Ureter (tissue), 1 donor: Measurements from ENCODE around the gene PRTN3. TPM values are rescaled to one million over a fixed set of nuclear protein-coding genes. Genes with fewer than 3 reads are reported as not detected.
A peak's percentile ranks its signal among the peaks of the same experiment; 100 is the strongest.

Experiments
- DNase-seq: peaks from one replicate; pipeline ENCODE4 v3.0.0-alpha.2; 2020; ENCODE audit warnings: low spot score
- total RNA-seq: library from RNA; stranded (reverse); gene quantifications from one replicate; pipeline ENCODE4 v1.2.4, GENCODE V29; 2023
- donor health status: DM: yes; HTN: yes; CAD: no.

Gene PRTN3, protein sequence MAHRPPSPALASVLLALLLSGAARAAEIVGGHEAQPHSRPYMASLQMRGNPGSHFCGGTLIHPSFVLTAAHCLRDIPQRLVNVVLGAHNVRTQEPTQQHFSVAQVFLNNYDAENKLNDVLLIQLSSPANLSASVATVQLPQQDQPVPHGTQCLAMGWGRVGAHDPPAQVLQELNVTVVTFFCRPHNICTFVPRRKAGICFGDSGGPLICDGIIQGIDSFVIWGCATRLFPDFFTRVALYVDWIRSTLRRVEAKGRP
- not detected for total RNA-seq

DNA sequence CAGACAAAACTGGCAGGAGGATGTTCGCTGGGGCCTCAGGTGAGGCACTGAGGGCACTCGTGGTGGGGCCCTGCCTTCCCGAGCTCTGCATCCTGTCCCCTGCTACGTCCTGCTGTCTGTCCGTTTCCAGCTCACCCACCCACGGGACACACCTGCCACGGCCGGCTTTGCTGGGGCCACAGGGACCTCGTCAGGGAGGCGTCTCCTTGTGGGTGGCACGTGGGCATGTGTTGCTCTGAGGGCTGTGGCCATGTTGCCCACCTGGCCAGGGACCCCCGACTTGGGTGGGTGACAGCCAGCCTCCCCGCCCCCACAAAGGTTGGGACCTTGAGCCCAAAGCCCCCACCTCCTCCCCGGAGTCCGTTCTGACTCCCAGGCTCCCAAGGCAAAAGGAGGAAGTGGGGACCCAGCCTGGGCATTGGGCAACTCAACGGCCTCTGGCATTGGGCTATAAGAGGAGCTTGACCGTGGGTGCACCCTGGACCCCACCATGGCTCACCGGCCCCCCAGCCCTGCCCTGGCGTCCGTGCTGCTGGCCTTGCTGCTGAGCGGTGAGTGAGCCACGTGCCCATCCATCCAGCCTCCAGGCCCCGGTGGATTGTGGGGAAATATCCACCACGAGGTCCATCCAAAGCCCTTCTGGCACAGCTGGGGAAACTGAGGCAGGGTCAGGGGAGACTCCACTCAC lies at the start of gene PRTN3:
PRTN3 (plus strand) TSS at position 481 of the 688 bp plus-strand sequence; CDS start at position 491, 10 bp downstream.
- DNase-seq = no peak

DNA sequence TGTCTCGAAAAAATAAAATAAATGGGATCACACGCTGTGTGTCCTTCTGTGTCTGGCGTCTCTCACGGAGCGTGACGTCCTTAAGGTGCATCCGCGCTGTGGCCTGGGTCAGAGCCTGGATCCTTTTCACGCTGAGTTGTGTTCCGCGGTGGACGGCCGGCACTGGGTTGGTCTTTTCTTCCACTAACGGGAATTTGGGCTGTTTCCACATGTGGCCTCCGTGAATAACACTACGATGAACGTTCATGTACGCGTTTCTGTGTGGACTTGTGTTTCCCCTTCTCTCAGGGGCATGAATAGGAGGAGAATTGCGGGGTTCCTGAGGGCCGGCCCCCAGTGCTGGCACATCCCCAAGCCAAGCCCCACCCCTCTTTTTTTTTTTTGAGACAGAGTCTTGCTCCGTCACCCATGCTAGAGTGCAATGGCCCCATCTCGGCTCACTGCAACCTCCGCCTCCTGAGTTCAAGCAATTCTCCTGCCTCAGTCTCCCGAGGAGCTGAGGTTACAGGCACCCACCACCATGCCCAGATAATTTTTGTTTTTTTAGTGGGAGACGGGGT lies 49.7 kb upstream of the PRTN3 start:
- no peak for DNase-seq

DNA sequence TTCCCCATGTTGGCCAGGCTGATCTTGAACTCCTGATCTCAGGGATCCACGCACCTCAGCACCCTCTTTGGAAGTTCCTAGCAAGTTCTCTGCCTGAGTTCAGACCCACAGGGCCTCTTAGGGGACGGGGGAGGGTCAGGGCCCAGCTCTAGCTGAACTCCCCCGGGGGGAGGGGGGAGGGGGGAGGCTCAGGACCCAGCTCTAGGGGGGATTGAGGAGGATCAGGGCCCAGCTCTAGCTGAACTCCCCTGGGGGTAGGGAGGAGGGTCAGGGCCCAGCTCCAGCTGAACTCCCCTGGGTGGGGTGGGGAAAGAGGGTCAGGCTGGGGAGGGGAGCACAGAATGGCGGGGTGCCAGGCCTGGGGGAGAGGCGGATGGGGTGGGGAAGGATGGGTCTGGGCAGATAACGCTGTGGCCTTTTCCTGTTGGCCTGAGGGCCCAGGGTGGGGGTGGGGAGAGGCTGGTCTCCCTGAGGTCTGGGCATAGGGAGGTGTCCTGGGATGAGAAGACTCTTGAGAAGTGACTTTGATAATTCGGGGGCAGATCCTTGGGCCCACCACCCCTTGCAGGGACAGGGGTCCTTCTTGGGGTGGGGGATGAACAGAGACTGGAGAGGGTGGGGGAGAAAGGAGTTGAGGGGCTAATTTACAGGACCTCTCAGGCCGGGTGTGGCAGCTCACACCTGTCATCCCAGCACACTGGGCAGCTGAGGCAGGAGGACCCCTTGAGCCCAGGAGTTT lies 49.1 kb upstream of the PRTN3 start:
- no peak for DNase-seq

DNA sequence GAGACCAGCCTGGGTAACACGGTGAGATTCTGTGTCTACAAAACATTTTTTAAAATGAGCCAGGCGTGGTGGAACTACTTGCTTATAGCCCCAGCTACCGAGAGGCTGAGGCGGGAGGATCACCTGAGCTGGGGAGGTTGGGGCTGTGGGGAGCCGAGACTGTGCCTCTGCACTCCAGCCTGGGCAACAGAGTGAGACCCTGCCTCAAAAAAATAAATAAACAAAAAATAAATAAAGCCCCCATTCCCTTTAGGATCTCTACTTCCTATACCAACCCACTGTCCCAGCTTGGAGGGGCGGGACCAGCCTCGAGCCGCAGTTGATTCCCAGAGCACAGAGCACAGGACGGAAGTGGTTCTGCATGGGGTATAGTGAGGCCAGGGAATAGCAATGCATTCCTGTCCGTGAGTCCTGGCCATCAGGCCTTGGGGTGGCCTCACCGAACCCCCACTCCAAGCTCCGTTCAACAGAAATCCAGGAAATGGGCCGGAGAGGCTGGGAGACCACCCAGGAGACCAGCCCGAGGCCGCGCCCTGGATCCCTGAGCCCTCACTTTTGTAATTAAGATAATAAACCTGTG lies 48.4 kb upstream of the PRTN3 start:
- no peak for DNase-seq

DNA sequence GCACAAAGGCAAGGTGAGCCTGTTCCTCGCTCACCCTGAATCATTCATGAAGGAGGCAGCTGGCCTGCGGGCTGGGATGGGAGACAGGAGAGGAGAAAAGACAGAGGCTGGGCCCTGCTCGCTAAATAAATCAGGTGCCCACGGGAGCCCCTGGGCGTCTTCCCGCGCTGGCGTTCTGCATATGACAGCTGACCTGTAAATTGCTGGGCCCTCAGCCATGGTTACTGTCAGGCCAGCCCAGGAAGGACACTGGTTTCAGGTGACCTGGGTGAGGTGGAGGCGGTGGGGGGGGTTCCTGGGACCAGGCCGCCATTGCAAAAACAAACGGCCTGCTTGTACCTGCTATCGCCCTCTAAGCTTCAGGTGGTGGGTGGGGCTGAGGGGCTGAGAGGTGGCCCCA lies 47.0 kb upstream of the PRTN3 start:
- no peak for DNase-seq

DNA sequence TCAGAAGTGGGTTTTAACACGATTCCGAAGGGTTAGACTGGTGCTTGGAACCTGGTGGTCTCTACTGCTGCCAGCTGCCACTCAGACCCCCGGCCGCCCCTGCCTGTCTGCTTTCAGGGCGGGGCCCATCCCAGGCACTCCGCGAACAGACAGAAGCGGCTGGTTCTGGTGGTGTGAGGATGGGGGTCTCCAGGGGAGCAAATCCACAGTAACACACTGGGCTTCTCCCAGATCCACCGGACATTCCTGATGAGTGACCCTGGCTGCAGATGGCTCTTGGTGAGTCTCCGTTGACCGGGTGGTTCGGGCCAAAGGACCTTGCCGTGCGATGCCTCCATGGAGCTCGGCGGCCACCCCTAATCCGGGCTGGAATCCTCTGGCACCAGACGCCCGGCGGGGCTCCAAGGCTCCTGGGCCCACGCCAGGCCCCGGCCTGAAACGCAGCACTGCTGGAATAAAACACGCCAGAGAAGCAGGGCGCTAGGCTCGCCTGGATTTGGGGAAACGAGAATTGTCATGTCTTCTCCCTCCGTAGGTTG lies 45.7 kb upstream of the PRTN3 start:
- no peak for DNase-seq

DNA sequence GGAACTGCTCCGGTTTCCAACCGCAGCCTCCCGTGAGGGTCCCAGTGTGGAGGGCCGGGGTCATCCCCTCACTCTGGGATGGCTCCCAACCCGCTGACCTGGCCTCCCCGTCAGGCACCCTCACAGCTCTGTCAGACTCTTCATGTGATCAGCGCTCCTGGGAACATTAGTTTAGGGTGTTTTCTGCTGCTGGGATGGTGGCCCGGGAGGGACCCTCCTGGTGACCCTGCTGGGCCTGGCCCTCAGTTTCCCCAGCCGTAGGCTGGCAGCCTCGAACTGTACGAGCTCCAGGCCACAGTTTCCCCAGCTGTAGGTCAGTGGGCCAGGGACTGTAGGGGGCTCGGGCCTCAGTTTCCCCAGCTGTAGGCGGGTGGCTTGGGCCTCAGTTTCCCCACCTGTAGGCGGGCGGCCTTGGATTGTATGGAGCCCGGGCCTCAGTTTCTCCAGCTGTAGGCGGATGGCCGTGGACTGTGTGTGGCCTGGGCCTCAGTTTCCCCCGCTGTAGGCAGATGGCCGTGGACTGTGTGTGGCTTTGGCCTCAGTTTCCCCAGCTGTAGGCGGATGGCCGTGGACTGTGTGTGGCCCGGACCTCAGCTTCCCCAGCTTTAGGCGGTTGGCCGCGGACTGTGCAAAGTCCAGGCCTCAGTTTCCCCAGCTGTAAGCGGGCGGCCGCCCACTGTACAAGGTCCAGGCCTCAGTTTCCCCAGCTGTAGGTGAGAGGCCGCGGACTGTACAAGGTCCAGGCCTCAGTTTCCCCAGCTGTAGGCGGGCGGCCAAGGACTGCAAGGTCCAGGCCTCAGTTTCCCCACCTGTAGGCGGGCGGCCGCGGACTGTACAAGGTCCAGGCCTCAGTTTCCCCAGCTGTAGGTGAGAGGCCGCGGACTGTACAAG lies 44.9 kb upstream of the PRTN3 start:
- no peak for DNase-seq

DNA sequence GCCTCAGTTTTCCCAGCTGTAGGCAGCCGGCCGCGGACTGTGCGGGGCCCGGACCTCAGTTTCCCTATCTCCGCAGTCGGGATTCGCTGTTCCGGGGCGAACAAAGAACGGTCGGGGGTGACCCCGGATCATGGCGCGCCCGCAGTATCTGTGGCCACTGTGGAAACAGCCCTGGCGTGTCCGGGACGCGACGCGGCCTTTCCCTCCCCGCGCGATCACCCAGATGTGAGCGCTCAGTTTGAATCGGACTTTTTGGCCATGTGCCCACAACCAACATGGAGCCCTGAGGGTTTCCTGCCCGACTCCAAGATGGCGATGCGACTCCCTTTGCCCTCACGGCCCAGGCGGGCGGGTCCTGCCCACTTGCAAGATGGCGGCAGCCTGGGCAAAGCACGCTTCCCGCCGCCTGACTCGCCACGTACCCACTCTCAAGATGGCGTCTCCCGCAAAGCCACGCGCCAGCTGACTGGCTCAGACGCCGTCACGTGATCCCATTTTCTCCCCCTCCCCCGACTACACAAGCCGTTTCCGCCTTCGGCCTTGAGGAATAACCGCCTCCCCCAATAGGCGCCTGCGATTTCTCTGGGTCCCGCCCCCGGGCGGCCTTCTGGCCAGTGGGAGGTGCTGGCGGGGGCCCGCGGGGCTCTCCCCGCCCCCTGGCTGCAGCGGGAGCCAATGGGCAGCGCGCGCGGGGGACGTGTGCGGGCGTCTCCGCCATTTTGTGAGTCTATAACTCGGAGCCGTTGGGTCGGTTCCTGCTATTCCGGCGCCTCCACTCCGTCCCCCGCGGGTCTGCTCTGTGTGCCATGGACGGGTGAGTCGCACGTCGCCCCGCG lies 43.9 kb upstream of the PRTN3 start, which contains the start of gene PTBP1:
PTBP1 (plus strand) TSS at position 761 of the 836 bp plus-strand sequence; CDS start at position 807, 46 bp downstream.
- DNase-seq = peak; percentile 100

DNA sequence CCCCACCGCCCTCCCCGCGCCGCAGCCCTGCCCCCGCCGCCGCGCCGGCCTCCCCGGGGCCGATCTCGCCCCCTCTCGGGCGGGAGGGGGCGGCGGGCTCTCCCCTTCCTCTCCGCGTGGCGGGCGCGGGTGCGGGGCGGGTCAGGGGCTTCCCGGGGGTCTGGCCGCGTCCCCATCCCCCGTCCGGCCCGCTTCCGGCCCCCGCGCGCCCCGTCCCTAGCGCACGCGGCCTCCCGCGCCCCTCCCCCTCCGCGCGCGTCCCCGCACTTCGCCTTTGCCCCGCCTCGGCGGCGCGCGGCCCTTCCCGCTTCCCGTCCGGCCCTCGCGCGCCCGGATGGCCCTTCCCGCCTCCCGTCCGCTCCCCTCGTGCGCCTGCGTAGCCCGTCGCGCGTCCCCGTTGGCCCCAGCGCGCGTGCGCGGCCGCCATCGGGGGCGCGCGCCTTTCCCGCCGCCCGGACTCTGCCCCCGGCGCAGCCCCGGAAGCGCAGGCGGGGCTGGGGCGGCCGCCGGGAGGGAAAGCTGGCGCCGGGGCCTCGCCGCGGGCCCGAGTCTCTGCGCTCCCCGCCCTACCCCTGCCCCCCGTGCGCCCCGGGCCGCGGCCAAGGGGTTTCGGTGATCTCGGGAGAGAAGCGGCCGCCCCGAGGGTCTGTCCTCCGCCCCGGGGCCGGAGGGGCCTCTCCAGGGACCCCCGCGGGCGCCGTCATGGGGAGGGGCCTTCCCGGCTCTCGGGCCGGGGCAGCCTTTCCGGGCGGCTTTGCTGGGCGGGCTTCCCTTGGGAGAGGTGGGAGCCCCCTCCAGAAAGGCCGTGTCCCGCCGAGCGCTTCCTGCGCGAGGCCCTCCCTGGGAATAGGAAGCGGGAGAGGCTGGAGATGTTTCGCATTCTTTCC lies 43.0 kb upstream of the PRTN3 start:
- peak; percentile 92 for DNase-seq

DNA sequence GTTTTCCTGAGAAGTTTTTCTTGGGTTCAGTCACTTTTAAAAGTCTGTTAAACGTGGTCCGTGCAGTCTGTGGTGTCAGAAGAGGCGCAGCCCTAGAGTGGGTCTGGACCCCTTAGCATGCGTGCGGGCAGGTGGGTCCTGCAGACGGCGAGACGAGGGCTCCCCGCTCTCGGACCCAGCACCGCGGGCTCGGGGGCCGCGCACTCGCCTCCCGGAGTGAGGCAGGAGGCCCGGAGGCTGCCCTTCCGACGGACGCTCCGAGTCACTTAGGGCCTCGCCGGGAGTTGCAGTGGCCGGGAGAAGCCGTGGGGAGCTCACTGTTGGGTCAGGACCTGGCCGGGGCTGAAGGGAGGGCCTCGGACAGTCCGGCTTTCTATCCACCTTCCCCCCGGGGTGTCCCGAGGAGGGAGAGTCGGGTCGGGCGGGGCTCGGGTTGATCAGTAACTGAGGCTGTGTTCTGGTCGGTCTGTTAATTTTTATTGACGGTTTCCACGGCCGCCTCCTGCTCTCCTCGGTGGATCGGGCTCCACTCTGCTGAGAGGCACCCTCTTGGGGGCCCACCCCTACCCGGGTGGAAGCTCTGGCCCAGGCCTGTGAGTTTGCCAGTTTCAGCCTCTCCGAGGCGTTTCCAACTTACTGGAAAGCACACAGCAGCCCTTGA lies 42.3 kb upstream of the PRTN3 start:
- no peak for DNase-seq

DNA sequence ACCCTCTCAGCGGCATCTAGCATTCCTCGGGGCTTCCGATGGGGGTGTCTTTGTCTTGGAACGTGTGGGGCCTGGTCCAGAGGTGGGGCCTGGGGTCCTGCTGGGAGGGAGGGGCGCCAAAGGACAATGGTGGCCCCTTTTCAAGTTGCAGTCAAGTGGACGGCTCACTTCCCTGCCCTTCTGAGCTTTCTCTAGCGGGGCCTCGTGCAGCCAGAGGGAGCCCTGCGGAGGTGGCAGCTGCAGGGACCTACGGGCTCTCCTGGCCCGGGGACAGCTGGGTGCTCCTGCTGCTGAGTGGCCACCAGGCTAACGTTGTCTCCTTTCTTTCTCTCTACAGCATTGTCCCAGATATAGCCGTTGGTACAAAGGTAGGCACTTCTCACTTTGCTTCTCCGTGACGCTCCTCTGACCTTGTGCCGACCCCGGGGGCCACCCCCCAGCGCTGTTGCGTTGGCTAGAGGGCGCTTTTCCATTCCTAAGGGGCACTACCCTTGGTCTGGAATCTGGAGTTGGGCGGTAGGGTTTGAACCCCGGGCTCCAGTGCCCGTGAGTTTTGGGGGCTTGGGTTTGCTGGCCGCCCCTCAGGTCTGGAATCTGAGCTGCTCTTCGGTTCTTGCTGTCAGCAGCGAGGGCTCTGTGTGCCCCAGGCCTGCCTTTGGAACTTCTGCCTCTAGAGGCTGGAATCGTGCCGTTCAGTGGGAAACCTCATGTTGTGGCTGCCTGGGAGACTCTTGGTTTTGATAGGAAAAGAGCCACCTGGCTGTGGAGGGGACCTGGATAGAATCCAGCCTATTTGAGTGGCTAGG lies 41.5 kb upstream of the PRTN3 start:
- no peak for DNase-seq

DNA sequence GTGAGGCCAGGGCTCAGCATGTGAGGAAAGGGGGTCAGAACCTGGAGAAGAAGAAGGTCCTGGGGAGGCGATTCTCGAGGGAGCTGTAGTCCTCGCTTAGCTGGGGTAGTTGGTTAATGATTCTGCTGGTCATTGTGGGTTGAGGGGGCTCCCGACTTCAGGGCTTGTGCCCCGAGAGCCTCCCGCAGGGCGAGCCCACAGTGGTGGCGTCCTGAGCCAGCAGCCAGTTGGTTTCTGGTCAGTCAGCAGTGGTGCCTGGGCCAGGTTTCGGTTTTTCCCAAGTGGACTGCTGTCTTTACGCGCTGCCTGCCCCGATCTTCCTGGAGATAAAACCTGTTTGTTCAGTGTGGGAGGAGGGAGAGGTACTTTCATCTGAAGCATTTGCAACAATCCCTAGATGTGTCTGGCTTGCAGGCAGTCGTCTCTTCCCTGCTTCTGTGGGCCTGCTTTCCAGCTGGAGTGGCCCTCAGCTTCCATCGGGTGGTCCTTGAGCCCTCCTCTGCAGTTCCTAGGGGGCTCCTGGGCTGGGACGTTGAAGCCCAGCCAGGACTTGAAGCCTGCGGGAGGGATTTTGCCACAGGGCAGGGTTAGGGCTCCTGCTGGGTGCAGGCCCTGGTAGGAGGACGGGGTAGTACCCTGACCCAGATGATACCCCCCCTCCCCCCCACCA lies 40.3 kb upstream of the PRTN3 start:
- peak; percentile 79 for DNase-seq

DNA sequence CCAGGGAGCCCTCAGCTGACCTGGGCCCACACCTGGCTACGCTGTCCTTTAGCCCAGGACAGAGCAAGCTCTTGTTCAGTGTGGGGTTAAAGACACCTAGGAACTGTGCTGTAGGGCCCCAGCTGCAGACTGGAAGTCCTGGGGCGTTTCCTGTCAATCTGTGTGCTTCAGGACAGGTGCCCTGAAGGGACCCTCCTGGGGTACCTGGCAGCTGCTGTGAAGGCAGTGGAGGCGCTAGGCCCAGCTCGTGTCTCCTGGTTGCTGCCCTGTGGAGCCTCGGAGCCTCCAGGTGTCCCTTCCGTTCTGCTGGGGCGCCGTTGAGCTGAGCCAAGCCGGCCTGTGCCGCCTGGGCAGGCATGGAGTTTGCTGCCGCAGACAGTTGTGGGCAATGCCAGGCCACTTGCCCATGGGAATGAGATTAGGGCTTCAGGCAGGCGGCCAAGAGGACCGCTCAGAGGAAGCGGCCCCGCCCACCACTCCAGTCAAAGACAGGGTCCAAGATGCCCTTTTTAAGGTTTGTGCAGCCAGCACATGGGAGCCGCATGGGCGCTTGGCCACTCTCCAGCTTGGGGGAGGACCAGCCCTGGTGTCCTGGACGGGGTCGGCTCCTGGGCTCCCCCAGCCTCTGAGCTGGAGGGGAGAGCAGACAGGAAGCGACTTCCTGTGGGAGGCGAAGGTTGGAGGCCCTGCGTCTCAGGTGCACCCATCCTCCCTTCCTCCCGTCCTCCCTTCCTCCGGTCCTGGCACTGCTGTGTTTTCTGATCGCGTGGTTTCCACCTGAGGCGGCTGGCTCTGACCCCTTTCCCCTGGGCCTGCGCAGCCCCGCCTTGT lies 39.6 kb upstream of the PRTN3 start:
- no peak for DNase-seq

DNA sequence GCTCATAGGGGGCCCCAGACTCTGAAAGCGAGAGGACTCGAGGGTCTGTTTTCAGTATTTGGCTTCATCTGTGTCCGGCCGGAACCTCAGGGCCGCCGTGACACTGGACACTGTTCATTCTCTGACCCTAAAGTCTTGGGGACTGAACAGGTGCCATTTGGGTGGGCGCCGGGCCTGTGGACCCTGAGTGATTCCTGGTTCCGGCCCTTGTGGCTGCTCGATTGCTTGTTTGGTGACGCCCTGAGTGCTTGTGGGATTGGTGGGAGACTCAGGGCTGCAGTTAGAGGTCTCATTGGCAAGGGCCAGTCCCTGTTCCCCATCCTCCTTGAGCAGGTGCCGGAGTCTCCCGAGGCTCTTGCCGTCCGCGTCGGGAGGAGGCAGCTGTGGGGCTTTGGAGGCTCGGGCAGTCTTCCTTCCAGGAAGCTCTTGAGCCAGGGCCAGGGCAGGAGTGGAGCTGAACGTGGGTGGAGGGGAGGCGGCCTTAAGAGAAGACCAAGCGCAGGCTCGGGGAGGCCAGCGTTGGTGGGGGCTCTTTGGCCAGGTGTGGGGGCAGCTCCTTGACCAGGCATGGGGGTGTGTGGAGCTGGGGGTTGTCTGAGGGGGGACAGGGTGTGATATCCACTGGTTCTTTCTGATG lies 38.8 kb upstream of the PRTN3 start:
- DNase-seq = no peak

DNA sequence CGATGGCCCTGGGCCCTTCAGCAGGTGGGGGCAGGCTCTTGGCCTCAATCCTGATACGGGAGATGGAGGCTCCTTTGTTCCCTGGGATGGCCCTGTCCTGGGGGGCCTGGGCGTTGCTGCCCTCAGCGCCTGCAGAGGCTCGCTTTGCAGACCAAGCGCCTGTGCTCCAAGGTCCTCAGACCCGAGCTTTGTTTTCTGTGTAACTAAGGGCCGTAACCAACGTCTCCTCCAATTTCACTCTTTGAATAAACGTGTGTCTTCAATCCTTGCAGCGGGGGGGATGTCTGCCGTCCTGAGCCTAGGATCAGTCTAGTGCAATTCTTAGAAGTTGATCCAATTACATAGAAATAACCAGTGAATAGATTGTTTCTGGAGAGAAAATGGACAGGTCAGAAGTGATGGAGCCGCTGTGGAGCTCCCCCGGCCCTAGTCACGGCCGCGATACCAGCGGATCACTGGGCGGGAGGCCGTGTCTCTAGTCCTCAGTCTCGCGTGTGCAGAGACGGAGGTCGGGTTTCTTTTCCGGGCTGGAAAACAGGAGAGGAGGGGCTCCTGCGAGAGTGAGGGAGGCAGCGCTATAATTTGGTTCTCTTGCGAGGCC lies 38.2 kb upstream of the PRTN3 start:
- no peak for DNase-seq
